ENCODE results near the gene FAM171A1. TPM values are rescaled to one million over a fixed set of nuclear protein-coding genes. Genes with fewer than 3 reads are reported as not detected.
A peak's percentile ranks its signal among the peaks of the same experiment; 100 is the strongest.
"Not testable (repeated sequence)": the region's sequence is repeated elsewhere in the genome, so short reads cannot be mapped to it uniquely, and the experiment has no call there.

The FAM171A1 gene
- total RNA-seq, 1 donor from 2014 or later: 11.3 TPM

DNA sequence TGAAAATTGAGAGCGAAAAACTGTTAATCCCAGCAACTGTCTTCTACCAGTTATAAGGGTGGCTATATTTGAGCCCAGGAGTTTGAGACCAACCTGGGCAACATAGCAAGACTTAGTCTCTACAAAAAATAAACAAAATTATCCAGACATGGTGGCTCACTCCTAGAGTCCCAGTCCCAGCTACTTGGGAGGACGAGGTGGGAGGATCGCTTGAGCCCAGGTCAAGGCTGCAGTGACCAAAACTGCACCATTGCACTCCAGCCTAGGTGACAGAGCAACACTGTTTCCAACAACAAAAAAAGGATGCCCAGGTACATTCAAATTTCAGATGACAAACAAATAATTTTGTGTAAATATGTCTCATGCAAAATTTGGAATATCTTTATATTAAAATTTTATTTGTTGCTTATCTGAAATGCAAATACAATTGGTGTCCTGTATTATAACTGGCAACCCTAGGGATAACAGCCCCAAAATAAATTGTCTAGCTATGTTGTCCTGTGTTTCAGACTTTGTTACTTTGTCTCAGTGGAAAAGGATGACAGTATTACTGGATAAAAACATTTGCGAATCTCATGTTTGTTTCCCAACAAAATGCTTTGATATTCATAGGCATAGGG is 26.7 kb downstream of the FAM171A1 start:
- no peak for DNase-seq

DNA sequence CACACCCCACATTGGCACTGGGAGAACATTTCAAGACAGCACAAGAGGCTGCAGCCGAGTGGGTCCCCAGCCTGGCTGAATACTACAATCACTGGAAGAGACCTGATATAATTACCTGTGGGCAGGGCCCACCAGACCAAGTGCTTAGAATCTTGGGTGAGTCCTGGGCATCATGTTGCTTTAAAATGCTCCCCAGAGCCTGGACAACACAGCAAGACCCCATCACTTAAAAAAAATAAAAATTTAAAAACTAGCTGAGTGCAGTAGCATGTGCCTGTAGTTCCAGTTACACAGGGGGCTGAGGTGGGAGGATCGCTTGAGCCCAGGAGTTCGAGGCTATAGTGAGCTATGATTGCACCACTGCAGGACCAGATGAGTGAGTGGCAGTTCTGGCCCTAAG is 28.1 kb downstream of the FAM171A1 start:
- DNase-seq: no peak

DNA sequence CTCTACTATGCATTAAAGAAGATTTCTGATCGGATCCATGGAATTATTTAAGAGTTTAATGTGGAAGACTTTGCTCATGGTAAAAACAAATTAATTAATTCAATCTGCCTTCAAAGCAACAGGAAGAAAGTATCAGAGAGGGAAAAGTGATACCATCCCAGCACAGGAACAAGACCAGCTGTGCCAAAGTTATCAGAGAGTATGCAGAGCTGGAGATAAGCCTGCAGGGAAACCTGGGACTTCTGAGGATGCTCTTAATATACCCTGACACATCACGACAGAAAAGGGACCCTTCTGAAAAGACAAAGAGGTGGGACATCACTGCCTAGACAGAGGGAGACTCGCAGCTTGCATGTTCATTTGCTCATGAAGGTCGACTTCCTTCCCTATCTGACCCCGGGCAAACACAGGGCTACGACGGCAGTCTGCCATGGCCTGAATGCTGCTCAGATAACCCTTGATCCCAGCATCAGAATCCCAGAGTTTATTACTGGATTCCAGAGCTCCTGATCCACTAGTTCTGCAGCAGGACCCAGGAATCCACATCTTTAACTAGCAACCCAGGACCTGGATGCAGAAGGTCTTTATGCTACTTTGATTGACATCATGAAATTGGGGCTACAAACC is 29.5 kb downstream of the FAM171A1 start:
- DNase-seq: no peak

DNA sequence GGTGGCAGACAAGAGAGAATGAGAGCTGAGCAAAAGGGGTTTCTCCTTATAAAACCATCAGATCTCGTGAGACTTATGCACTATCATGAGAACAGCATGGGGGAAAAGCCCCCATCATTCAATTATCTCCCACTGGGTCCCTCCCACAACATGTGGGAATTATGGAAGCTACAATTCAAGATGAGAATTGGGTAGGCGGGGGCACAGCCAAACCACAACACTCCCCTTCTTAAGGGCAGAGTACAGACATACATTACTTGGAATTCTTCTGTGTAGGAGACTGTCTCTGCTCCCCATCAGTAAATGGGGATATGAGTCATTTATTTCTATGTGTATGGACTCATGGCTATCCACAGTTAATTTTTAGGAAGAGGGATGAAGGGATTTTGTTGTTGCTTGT is 31.2 kb downstream of the FAM171A1 start:
- DNase-seq: no peak

DNA sequence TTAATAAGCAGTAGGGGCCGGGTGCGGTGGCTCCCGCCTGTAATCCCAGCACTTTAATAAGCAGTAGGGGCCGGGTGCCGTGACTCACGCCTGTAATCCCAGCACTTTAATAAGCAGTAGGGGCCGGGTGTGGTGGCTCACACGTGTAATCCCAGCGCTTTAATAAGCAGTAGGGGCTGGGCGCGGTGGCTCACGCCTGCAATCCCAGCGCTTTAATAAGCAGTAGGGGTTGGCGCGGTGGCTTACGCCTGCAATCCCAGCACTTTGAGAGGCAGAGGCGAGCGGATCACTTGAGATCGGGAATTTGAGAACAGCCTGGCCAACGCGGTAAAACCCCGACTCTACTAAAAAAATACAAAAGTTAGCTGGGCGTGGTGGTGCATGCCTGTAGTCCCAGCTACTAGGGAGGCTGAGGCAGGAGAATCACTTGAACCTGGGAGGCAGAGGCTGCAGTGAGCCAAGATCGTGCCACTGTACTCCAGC is 33.6 kb downstream of the FAM171A1 start:
- DNase-seq: not testable (repeated sequence)

DNA sequence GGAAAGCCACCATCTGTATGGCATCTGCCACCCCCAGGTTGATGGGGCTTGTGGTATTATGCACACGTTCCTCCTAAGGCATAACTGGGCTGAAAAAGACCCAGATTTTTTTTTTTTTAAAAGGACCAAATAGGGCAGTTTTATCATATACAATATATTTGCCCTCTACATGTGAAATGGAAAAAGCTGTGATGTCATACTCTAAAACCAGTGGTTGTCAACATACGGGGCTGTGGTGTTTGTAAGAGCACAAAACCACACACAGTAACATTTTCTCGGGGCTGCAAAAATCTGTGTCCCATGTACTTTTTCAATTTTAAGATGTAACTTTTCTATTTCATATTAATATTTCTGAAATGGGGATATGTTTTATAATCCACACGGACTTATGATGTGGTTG is 34.9 kb downstream of the FAM171A1 start:
- no peak for DNase-seq

DNA sequence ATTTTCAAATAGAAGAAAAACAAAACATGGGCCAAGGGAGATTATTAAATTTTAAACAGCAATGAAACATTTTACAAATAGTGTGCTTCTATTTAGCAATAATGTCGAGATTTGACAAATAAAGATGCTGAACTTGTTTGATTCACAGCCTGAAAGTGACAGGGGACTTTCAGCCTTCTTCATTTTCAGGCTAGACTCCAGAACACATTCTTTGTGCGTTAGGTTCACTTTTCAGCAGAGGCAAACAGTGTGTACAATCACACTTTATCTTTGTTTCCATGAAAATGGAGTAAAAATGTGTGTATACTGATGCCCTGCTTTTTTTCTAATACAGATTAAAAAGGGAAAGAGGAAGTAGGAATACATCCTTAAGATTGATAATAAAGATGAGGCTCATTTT is 35.6 kb downstream of the FAM171A1 start:
- peak; percentile 62 for DNase-seq

DNA sequence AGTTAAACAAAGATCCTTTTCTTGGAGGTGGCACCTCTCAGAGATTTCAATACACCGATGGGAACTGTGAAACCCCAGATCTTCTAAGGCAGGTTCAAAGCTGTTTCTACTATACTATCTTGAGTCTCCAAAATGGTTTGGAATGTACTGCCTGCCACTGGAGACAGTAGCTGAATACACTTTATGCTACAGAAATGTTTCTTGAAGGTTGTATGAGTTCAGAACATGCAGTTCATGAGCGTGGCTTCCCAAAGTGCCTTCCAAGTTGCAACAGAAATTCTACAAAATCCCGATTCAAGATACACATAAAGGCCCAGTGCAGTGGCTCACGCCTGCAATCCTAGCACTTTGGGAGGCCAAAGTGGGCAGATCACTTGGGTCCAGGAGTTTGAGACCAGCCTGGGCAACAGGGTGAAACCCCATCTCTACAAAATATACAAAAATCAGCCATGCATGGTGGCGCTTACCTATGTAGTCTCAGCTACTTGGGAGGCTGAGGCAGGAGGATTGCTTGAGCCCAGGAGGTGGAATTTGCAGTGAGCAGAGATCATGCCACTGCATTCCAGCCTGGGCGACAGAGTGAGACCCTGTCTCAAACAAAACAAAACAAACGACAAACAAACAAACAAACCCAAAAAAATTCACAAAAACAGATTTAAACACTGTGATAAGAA is 36.3 kb downstream of the FAM171A1 start:
- DNase-seq: no peak

DNA sequence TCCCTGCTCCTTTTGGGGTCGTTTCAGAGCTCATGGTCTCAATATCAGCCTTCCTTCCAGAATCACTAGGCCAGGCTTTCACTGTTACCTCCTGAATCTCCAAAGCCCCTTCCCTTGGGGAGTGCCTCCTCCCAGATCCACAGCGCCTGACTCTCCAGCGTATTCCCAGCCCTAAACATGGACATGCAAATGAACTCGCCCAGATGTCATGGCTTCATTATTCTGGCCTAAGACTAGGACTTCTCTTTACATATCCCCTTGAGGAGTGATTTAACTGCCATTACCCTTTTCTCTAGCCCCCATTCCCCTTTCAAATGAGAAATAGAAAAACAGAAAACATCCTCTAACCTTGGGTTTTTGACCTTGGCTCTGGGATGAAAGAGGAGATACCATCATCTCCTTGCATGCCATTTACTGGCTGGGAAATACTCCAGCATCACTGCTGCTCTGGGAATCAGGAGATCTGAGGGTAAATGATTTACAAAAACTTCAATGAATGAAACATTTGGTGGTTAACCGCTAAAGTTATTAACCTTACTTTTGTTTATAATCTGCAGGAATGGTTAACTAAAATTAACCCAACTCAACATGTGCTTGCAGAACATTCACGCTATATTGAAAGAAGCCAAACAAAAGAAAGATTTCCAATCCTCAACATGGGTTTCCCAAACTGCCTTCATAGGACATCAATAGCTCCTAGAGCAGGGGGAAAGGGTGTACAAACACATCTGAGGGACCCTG is 37.0 kb downstream of the FAM171A1 start:
- DNase-seq: no peak

DNA sequence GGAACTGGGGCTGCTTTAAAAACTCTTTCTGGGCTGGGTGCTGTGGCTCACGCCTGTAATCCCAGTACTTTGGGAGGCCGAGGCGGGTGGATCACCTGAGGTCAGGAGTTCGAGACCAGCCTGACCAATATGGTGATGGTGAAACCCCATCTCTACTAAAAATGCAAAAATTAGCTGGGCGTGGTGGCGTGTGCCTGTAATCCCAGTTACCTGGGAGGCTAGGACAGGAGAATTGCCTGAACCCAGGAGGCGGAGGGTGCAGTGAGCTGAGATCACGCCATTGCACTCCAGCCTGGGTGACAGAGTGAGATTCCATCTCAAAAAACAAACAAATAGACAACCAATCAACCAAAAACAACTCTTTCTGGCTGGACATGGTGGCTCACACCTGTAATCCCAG is 37.9 kb downstream of the FAM171A1 start:
- DNase-seq: not testable (repeated sequence)

DNA sequence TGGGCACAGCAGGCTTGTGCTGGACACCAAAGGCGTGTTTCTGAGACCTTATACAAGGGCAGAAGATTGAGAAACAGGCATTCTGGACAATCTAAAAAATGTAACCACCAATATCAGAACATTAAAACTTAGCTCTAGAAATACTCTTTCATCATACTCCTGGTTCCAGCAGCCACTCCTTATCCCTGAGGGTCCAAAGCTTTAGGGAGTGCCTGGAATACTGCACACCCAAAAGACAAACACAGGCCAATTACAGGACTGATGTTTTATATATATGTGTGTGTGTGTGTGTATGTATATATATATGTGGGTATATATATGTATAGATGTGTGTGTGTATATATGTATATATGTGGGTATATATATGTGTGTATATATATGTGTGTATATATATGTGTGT is 39.6 kb downstream of the FAM171A1 start:
- no peak for DNase-seq

DNA sequence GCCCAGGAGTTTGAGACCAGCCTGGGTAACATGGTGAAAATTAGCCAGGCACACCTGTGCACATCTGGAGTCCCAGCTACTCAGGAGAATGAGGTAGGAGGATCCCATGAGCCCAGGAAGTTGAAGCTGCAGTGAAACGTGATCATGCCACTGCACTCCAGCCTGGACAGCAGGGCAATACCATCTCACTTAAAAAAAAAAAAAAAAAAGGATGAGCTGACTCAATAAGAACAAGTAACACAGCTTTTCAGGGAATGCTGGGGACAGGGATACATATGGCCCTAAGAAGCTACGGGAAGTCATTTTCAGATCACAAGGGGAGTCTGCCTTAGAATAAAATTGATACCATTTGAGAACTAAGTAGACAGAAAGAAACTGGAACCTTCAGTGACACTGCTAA is 41.7 kb downstream of the FAM171A1 start:
- DNase-seq: no peak

DNA sequence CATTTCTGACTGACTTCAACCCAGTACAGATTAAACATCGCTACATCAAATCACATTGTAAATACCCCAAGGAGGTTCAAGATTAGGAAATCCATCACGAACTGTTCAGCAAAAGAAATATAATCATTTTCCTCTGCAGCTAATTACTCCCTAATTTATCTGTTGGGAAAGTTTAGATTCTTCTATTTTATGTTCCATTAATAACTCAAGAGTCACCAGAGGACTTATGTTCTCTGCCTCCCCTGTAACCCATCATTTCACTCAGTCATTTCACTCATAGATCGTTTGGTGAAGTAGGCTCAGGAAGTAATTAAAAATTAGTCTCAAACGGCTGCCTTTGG is 45.2 kb downstream of the FAM171A1 start:
- no peak for DNase-seq

DNA sequence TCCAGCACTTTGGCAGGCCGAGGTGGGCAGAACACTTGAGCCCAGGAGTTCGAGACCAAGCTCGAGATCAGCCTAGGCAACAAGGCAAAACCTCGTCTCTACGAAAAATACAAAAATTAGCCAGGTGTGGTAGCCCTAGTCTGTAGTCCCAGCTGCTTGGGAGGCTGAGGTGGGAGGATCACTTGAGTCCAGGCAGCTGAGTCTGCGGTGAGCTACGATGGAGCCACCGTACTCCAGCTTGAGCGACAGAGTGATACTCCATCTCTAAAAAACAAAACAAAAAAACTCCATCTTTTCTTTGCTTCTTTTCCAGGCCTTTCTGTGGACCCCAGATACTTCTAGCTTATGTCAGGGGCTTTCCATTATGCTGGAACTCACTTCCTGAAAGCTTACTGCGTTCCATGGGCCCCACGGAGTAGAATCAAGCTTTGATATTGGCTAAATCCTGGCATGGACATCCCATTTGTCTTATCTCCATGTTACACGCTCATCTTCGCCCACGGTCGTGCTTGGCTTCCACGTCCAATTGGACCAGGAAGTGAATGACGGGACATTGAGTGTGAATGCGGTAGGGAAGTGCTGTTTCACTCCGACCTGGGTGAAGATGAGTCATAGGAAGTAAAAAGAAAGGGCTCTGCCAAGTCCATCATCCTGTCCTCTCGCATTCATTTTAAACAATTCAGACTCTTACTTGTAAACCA is 45.7 kb downstream of the FAM171A1 start:
- DNase-seq: no peak

DNA sequence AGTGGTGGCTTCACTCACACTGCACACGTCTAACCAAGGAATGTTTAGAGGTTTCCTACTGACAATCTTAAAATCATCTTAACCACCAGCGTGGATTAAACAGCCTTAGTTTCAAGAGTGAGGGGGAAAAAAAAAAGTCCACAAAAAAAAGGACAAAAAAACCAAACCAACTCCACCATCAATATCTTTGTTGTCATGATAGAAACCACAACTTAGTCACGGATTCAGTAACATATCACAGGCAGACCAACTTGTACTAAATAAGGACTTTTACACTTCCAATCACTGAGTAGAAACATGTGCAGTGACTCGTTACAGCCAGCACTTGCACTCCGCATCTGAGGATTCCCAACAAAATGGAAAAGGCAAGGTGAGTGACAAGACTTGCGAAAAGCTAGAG is 46.5 kb downstream of the FAM171A1 start:
- DNase-seq: peak; percentile 15

DNA sequence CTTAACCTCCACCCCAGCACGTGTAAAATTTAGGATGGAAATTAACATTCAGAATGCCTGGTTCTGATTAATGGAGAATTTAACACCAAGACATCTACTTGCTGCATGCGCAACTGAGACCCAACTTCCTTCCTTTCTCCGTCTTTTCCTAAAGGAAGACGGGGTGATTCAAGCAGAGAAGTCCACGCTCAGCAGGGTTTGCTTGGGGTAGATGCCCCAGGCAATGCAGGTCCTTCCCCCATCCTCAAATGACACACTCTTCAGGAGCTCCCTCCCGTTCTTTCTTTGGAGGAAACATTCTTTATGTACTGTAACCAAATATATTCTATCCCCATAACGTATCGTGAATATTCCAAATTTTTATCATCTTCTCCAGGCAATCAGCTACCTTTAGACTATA is 47.0 kb downstream of the FAM171A1 start:
- no peak for DNase-seq

DNA sequence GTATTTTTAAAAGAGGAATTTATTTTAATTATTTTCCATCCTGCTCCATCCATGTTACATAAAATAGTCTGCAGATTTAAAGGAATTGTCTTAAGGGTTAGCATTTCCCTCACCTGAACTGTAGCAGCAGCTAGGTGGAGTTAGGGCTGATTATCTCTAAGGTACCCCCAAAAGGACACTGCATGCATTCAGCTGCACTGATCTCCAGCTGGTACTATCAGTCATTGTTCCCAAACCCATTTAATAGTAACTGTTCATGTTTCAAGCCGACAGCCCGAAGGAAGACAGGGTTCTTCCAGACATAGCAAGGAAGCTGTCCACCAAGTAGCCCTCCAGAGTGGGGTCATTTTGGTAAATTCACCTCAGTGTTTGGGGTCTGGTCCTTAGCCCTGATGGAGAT is 48.7 kb downstream of the FAM171A1 start:
- DNase-seq: no peak

DNA sequence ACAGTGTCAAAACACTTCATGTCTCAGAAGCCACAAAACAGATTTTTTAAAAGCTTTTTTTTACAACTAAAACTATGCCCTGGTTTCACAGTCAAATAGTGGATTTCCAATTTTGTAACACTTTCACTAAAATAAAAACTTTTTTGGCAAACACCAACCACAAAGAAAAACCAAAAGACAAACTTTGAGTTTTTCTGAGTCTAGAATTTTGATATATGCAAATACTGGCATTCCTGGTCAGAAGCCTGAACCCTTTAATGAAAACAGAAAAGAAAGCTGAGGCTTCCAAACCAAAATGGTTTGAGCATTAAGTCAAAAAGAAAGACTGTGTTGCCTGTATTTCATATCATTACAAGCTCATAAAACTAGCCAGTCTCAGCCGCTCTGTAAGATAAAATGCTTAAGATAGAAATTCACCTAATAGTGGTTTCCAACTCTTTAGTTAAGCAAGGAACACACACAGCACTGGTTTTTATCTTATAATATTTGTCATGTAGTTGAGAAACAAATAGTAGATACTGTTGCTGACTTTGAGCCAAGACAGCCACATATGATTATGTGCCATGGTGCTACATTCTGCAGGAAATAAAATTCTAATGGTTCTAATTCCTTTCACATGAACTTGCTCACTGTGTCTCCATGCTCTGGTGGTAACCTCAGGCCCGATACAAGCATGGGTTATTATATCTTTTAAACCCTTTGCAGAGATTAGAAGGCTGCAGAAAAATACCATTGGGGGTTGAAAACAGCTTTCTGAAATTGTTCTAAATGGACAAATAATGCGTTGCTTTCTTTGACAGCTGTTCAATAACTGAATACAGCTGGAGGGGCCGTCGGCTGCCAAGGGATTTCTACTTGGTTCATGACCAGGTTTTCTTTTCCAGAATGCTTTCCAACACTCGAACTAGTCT is 49.4 kb downstream of the FAM171A1 start:
- peak; percentile 87 for DNase-seq

DNA sequence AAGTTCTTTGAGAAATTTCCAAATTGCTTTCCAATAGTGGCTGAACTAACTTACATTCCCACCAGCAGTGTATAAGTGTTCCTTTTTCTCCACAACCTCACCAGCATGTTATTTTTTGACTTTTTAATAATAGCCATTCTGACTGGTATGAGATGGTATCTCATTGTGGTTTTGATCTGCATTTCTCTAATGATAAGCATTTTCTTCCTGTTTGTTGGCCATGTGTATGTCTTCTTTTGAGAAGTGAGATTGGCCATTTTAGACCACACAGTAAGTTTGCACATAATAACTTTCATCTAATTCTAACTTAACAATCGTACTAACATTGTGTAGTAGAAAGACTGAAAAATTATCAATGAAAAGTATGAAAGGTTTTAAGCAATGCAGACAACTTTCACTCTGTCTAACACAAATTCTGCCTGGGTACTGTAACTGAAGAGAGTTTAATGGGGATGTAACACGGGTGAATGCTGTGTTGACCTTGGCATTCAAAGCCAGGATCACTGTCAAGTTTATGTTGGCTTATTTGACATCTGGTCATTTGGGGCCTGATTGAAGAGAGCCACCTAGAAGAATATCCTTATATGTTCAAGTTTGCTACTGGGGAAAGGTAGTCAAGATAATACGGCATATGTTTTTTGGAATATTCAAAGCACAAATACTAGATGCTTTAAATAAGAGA is 50.4 kb downstream of the FAM171A1 start:
- no peak for DNase-seq

DNA sequence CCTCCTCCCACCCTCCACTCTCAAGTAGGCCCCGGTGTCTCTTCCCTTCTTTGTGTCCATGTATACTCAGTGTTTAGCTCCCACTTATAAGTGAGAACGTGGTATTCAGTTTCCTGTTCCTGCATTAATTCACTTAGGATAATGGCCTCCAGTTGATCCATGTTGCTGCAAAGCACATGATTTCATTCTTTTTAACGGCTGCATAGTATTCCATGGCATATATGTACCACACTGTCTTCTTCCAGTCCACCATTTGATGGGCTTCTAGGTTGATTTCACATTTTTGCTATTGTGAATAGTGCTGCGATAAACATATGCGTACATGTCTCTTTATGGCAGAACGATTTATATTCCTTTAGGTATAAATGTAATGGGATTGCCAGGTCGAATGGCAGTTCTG is 51.0 kb downstream of the FAM171A1 start:
- no peak for DNase-seq

All from skin of body (tissue), 2 donors.